ENCODE measurements around the gene GADD45GIP1. TPM values are rescaled to one million over a fixed set of nuclear protein-coding genes. Genes with fewer than 3 reads are reported as not detected.

GADD45GIP1 gene
- total RNA-seq, 1 experiment from 2014 or later = 36.7 TPM

DNA sequence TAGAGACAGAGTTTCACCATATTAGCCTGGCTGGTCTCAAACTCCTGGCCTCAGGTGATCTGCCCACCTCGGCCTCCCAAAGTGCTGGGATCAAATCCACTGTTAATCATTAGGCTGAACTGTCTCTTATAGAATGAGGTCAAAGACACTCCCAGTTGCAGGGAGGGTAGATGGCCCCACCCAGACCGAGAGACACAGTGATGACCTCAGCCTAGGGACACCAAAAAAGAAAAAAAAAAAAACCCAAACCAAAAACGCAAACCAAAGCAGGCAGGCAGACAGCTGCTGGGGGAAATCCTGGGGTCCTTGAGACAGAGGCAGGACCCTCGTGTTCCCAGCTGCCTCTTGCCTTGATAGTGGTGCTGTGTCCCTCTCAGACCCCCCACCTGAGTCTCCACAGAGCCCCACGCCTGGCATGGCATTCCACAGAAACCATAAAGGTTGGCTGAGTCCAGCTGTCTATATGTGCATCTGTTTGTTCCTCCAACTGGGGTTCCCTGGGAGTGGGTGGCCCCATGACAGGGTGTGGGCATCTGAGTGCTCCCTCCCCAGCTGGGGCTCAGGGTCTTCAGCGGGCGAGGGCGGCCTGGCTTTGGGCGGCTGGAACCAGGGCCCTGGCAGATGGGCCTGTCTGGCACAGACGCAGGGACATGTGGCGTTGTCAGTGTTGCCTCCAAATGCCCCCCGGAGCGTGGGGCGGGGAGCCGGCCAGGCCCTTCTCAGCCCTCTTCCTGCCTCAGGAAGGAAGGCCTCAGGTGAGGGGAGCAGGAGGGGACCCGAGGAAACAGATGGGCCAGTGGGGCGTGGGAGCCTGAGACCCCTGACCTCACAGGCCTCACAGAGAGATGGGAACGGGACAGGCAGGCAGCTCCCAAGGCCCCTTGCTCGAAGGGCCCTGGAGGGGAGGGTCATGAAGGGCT, 17.5 kb upstream of the GADD45GIP1 start:
- CTCF ChIA-PET = interaction anchor here (0.6 kb wide), 1 partner anchor 120 kb away, joined by 3 read pairs; no protein-coding TSS in a partner anchor
- no peak overlapping the region for H3K4me3 ChIP-seq (ENCODE audit: low read depth in 2 of 2, low read length in 2 of 2)
- no peaks in the 10 kb centered on the region for H3K36me3 ChIP-seq (ENCODE audit: control insufficient read depth, insufficient read depth, low read length)
- no peak for TF ChIP-seq SIN3A (IDR thresholded peaks at IDR 0.05; ENCODE audit: borderline replicate concordance, insufficient read depth, low read depth, low read length)
- TF ChIP-seq, protein P1, sequence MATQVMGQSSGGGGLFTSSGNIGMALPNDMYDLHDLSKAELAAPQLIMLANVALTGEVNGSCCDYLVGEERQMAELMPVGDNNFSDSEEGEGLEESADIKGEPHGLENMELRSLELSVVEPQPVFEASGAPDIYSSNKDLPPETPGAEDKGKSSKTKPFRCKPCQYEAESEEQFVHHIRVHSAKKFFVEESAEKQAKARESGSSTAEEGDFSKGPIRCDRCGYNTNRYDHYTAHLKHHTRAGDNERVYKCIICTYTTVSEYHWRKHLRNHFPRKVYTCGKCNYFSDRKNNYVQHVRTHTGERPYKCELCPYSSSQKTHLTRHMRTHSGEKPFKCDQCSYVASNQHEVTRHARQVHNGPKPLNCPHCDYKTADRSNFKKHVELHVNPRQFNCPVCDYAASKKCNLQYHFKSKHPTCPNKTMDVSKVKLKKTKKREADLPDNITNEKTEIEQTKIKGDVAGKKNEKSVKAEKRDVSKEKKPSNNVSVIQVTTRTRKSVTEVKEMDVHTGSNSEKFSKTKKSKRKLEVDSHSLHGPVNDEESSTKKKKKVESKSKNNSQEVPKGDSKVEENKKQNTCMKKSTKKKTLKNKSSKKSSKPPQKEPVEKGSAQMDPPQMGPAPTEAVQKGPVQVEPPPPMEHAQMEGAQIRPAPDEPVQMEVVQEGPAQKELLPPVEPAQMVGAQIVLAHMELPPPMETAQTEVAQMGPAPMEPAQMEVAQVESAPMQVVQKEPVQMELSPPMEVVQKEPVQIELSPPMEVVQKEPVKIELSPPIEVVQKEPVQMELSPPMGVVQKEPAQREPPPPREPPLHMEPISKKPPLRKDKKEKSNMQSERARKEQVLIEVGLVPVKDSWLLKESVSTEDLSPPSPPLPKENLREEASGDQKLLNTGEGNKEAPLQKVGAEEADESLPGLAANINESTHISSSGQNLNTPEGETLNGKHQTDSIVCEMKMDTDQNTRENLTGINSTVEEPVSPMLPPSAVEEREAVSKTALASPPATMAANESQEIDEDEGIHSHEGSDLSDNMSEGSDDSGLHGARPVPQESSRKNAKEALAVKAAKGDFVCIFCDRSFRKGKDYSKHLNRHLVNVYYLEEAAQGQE (IDR thresholded peaks at IDR 0.05; ENCODE audit: insufficient read depth in 1 of 2, low read depth in 2 of 2, low read length in 1 of 2) = no peak
- TF ChIP-seq, protein P2, sequence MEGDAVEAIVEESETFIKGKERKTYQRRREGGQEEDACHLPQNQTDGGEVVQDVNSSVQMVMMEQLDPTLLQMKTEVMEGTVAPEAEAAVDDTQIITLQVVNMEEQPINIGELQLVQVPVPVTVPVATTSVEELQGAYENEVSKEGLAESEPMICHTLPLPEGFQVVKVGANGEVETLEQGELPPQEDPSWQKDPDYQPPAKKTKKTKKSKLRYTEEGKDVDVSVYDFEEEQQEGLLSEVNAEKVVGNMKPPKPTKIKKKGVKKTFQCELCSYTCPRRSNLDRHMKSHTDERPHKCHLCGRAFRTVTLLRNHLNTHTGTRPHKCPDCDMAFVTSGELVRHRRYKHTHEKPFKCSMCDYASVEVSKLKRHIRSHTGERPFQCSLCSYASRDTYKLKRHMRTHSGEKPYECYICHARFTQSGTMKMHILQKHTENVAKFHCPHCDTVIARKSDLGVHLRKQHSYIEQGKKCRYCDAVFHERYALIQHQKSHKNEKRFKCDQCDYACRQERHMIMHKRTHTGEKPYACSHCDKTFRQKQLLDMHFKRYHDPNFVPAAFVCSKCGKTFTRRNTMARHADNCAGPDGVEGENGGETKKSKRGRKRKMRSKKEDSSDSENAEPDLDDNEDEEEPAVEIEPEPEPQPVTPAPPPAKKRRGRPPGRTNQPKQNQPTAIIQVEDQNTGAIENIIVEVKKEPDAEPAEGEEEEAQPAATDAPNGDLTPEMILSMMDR (IDR thresholded peaks at IDR 0.05) = no peak
- no peak for TF ChIP-seq POLR2AphosphoS5 (IDR thresholded peaks at IDR 0.05; ENCODE audit: low read depth, low read length)
- TF ChIP-seq TCF7L2 (IDR thresholded peaks at IDR 0.05; ENCODE audit: low read depth, low read length) = no peak
- H3K27me3 ChIP-seq (ENCODE audit: control insufficient read depth, insufficient read depth, low read length) = no peaks in the 10 kb centered on the region
- in situ Hi-C loops (cut with HindIII; ENCODE audit: low pct_unique_long_range_greater_than_20kb, low sequenced_read_pairs) = no loop called here
- BruUV-seq (replicated peaks) = no TSS peak
- intact Hi-C loops (cut with micrococcal nuclease; ENCODE audit: unreplicated experiment) = loop anchor here (5.0 kb wide), 2 partner anchors 118 to 288 kb away; no protein-coding TSS in a partner anchor
- H3K9me3 ChIP-seq (ENCODE audit: control insufficient read depth, insufficient read depth, low read depth, low read length) = no peaks in the 10 kb centered on the region
- peaks cover 5% of the 10 kb centered on the region for H3K4me1 ChIP-seq (ENCODE audit: control insufficient read depth, insufficient read depth, low read length)
- ATAC-seq = no peak
- DNase-seq (ENCODE audit: low read depth, low spot score) = no peak
- POLR2A ChIA-PET = interaction anchor here (0.6 kb wide), 1 partner anchor 8 kb away, joined by 3 read pairs; no protein-coding TSS in a partner anchor
- no peak overlapping the region for H3K27ac ChIP-seq (ENCODE audit: low read length)

GRCh38 chr19:12973236-12973635, 16.2 kb upstream of the GADD45GIP1 start:
- Histone ChIP-seq H3K27me3 (ENCODE audit: control insufficient read depth, insufficient read depth, low read length) (no peaks in the 10 kb centered on the region), H3K36me3 (ENCODE audit: control insufficient read depth, insufficient read depth, low read length) (no peaks in the 10 kb centered on the region), H3K4me3 (ENCODE audit: low read depth in 2 of 2, low read length in 2 of 2) (no peak overlapping the region), H3K27ac (ENCODE audit: low read length) (no peak overlapping the region), H3K9me3 (ENCODE audit: control insufficient read depth, insufficient read depth, low read depth, low read length) (no peaks in the 10 kb centered on the region), H3K4me1 (ENCODE audit: control insufficient read depth, insufficient read depth, low read length) (peaks cover 10% of the 10 kb centered on the region)
- TF ChIP-seq SIN3A (IDR thresholded peaks at IDR 0.05; ENCODE audit: borderline replicate concordance, insufficient read depth, low read depth, low read length) (no peak), POLR2AphosphoS5 (IDR thresholded peaks at IDR 0.05; ENCODE audit: low read depth, low read length) (no peak), TCF7L2 (IDR thresholded peaks at IDR 0.05; ENCODE audit: low read depth, low read length) (no peak)
- TF ChIP-seq, protein P1 (IDR thresholded peaks at IDR 0.05; ENCODE audit: insufficient read depth in 1 of 2, low read depth in 2 of 2, low read length in 1 of 2) = no peak
- TF ChIP-seq, protein P2 (IDR thresholded peaks at IDR 0.05) = no peak
- DNase-seq (ENCODE audit: low read depth, low spot score) (no peak), ATAC-seq (no peak)
- intact Hi-C loops (cut with micrococcal nuclease; ENCODE audit: unreplicated experiment) = no loop called here
- in situ Hi-C loops (cut with HindIII; ENCODE audit: low pct_unique_long_range_greater_than_20kb, low sequenced_read_pairs) = no loop called here
- ChIA-PET CTCF (interaction anchor here (0.6 kb wide), 1 partner anchor 123 kb away, joined by 6 read pairs; no protein-coding TSS in a partner anchor), POLR2A (no interaction called here)
- BruUV-seq (replicated peaks) = no TSS peak

Measured in Panc1 (cell line).